Measurements from ENCODE around the gene ABHD2. TPM values are rescaled to one million over a fixed set of nuclear protein-coding genes. Genes with fewer than 3 reads are reported as not detected.

Gene ABHD2
- polyA plus RNA-seq, 1 experiment = 51.5 TPM

- no peak for DNase-seq (ENCODE audit: low read depth, low spot score)
- CTCF ChIA-PET = interaction anchor here (0.8 to 8.0 kb wide), 8 partner anchors 9 to 187 kb away, joined by 3 to 58 read pairs (median 6); no protein-coding TSS in a partner anchor
- H3K27me3 ChIP-seq (ENCODE audit: control insufficient read depth, insufficient read depth, low read length) = no peaks in the 10 kb centered on the region
- H3K27ac ChIP-seq (ENCODE audit: low read depth, low read length) = peak overlapping the region; percentile 52
- TF ChIP-seq CTCF (IDR thresholded peaks at IDR 0.05; ENCODE audit: low read depth, low read length) = no peak
- no peaks in the 10 kb centered on the region; the same call in 1 of the 2 replicates for H3K9me3 ChIP-seq (ENCODE audit: control insufficient read depth, insufficient read depth, low read length)
- peak overlapping the region; percentile 48; the same call in 1 of the 2 replicates for H3K4me3 ChIP-seq (ENCODE audit: low read depth, low read length)
- POLR2A ChIA-PET = interaction anchor here (1.5 kb wide), 1 partner anchor 9 kb away, joined by 5 read pairs; no protein-coding TSS in a partner anchor
Measured at GRCh38 chr15:89091627-89092220, 3.5 kb downstream of the ABHD2 start.

- TF ChIP-seq CTCF (IDR thresholded peaks at IDR 0.05; ENCODE audit: low read depth, low read length) = no peak
- no peak overlapping the region for H3K27ac ChIP-seq (ENCODE audit: low read depth, low read length)
Measured at GRCh38 chr15:89093509-89093908, 5.3 kb downstream of the ABHD2 start.

GRCh38 chr15:89095073-89095472 is 6.8 kb downstream of the ABHD2 start:
- H3K27ac ChIP-seq (ENCODE audit: low read depth, low read length) = no peak overlapping the region
- no peak for TF ChIP-seq CTCF (IDR thresholded peaks at IDR 0.05; ENCODE audit: low read depth, low read length)
- POLR2A ChIA-PET = no interaction called here
- no peaks in the 10 kb centered on the region for H3K27me3 ChIP-seq (ENCODE audit: control insufficient read depth, insufficient read depth, low read length)
- CTCF ChIA-PET = no interaction called here
- no peak overlapping the region for H3K4me3 ChIP-seq (ENCODE audit: low read depth, low read length)
- H3K9me3 ChIP-seq (ENCODE audit: control insufficient read depth, insufficient read depth, low read length) = no peaks in the 10 kb centered on the region
- no peak for DNase-seq (ENCODE audit: low read depth, low spot score)

More at GRCh38 chr15:89093509-89093908, 5.3 kb downstream of the ABHD2 start:
- ChIA-PET CTCF (interaction anchor here (0.7 to 1.5 kb wide), 3 partner anchors 35 to 74 kb away, joined by 4 to 7 read pairs (median 4); no protein-coding TSS in a partner anchor), POLR2A (no interaction called here)
- DNase-seq (ENCODE audit: low read depth, low spot score) = no peak
- Histone ChIP-seq H3K27me3 (ENCODE audit: control insufficient read depth, insufficient read depth, low read length) (no peaks in the 10 kb centered on the region), H3K9me3 (ENCODE audit: control insufficient read depth, insufficient read depth, low read length) (no peaks in the 10 kb centered on the region; the same call in 1 of the 2 replicates), H3K4me3 (ENCODE audit: low read depth, low read length) (no peak overlapping the region)

GRCh38 chr15:89095556-89095955 is 7.3 kb downstream of the ABHD2 start:
- CTCF ChIA-PET = interaction anchor here (0.5 kb wide), 1 partner anchor 29 kb away, joined by 3 read pairs; no protein-coding TSS in a partner anchor

More at GRCh38 chr15:89095556-89095955, 7.3 kb downstream of the ABHD2 start:
- Histone ChIP-seq H3K27me3 (ENCODE audit: control insufficient read depth, insufficient read depth, low read length) (no peaks in the 10 kb centered on the region), H3K4me3 (ENCODE audit: low read depth, low read length) (no peak overlapping the region), H3K27ac (ENCODE audit: low read depth, low read length) (no peak overlapping the region), H3K9me3 (ENCODE audit: control insufficient read depth, insufficient read depth, low read length) (no peaks in the 10 kb centered on the region)
- POLR2A ChIA-PET = no interaction called here
- DNase-seq (ENCODE audit: low read depth, low spot score) = no peak
- TF ChIP-seq CTCF (IDR thresholded peaks at IDR 0.05; ENCODE audit: low read depth, low read length) = no peak
